Measurements from ENCODE around the gene ABHD17C. TPM values are rescaled to one million over a fixed set of nuclear protein-coding genes. Genes with fewer than 3 reads are reported as not detected.

The ABHD17C gene
- total and polyA plus RNA-seq, 4 donors = 1.2 to 9.6 (median 6.2) TPM

GRCh38 chr15:80679804-80680175, 15.3 kb upstream of the ABHD17C start:
- peaks cover 0 to under 1% of the 10 kb centered on the region in 2 donors for H3K27me3 ChIP-seq (ENCODE audit: control insufficient read depth in 1 of 2, insufficient read depth in 2 of 2, low read length in 1 of 2)
- H3K9me3 ChIP-seq (ENCODE audit: control insufficient read depth, low read length) = no peaks in the 10 kb centered on the region
- 29 to 33% methylated on average over 2 of the region's 2 CpGs for WGBS, 2 donors
- intact Hi-C loops (cut with DNase I) = no loop called here
- ATAC-seq (ENCODE audit: low FRiP score) = no peak
- DNase-seq = no peak
- no peak overlapping the region for H3K4me3 ChIP-seq (ENCODE audit: low read length in 2 of 2)
- H3K36me3 ChIP-seq (ENCODE audit: control insufficient read depth in 1 of 2, insufficient read depth in 2 of 2, low read length in 1 of 2) = no peaks in the 10 kb centered on the region
- H3K4me1 ChIP-seq (ENCODE audit: control insufficient read depth in 1 of 2, insufficient read depth in 2 of 2, low read length in 2 of 2) = no peaks in the 10 kb centered on the region
- H3K27ac ChIP-seq (ENCODE audit: low read depth in 1 of 2, low read length in 2 of 2) = no peak overlapping the region

- Histone ChIP-seq H3K4me3 (ENCODE audit: low read length in 2 of 2) (no peak overlapping the region), H3K27me3 (ENCODE audit: control insufficient read depth in 1 of 2, insufficient read depth in 2 of 2, low read length in 1 of 2) (no peaks in the 10 kb centered on the region), H3K36me3 (ENCODE audit: control insufficient read depth in 1 of 2, insufficient read depth in 2 of 2, low read length in 1 of 2) (no peaks in the 10 kb centered on the region), H3K4me1 (ENCODE audit: control insufficient read depth in 1 of 2, insufficient read depth in 2 of 2, low read length in 2 of 2) (no peaks in the 10 kb centered on the region), H3K9me3 (ENCODE audit: control insufficient read depth, low read length) (no peaks in the 10 kb centered on the region), H3K27ac (ENCODE audit: low read depth in 1 of 2, low read length in 2 of 2) (no peak overlapping the region)
- ATAC-seq (ENCODE audit: low FRiP score) (no peak), DNase-seq (no peak)
- intact Hi-C loops (cut with DNase I) = no loop called here
- 38 to 54% methylated on average over 4 of the region's 4 CpGs for WGBS, 2 donors
Observed at GRCh38 chr15:80682201-80682600, 12.9 kb upstream of the ABHD17C start.

GRCh38 chr15:80684697-80685096, 10.4 kb upstream of the ABHD17C start:
- Histone ChIP-seq H3K36me3 (ENCODE audit: control insufficient read depth in 1 of 2, insufficient read depth in 2 of 2, low read length in 1 of 2) (no peaks in the 10 kb centered on the region), H3K27ac (ENCODE audit: low read depth in 1 of 2, low read length in 2 of 2) (no peak overlapping the region), H3K4me1 (ENCODE audit: control insufficient read depth in 1 of 2, insufficient read depth in 2 of 2, low read length in 2 of 2) (no peaks in the 10 kb centered on the region), H3K4me3 (ENCODE audit: low read length in 2 of 2) (no peak overlapping the region), H3K9me3 (ENCODE audit: control insufficient read depth, low read length) (no peaks in the 10 kb centered on the region), H3K27me3 (ENCODE audit: control insufficient read depth in 1 of 2, insufficient read depth in 2 of 2, low read length in 1 of 2) (no peaks in the 10 kb centered on the region)
- DNase-seq (no peak), ATAC-seq (ENCODE audit: low FRiP score) (no peak)
- intact Hi-C loops (cut with DNase I) = no loop called here

- ATAC-seq (ENCODE audit: low FRiP score) = no peak
- 96 to 100% methylated on average over 1 of the region's 1 CpG for WGBS, 2 donors
Observed at GRCh38 chr15:80685628-80686027, 9.5 kb upstream of the ABHD17C start.

GRCh38 chr15:80689294-80689693, 5.8 kb upstream of the ABHD17C start:
- Histone ChIP-seq H3K27me3 (ENCODE audit: control insufficient read depth in 1 of 2, insufficient read depth in 2 of 2, low read length in 1 of 2) (no peaks in the 10 kb centered on the region), H3K9me3 (ENCODE audit: control insufficient read depth, low read length) (no peaks in the 10 kb centered on the region), H3K4me1 (ENCODE audit: control insufficient read depth in 1 of 2, insufficient read depth in 2 of 2, low read length in 2 of 2) (no peaks in the 10 kb centered on the region), H3K4me3 (ENCODE audit: low read length in 2 of 2) (no peak overlapping the region), H3K27ac (ENCODE audit: low read depth in 1 of 2, low read length in 2 of 2) (no peak overlapping the region), H3K36me3 (ENCODE audit: control insufficient read depth in 1 of 2, insufficient read depth in 2 of 2, low read length in 1 of 2) (no peaks in the 10 kb centered on the region)
- ATAC-seq (ENCODE audit: low FRiP score) (no peak), DNase-seq (no peak)
- intact Hi-C loops (cut with DNase I) = no loop called here

More at GRCh38 chr15:80685628-80686027, 9.5 kb upstream of the ABHD17C start:
- no peaks in the 10 kb centered on the region for H3K36me3 ChIP-seq (ENCODE audit: control insufficient read depth in 1 of 2, insufficient read depth in 2 of 2, low read length in 1 of 2)
- H3K27ac ChIP-seq (ENCODE audit: low read depth in 1 of 2, low read length in 2 of 2) = no peak overlapping the region
- H3K4me3 ChIP-seq (ENCODE audit: low read length in 2 of 2) = no peak overlapping the region
- no peaks in the 10 kb centered on the region for H3K27me3 ChIP-seq (ENCODE audit: control insufficient read depth in 1 of 2, insufficient read depth in 2 of 2, low read length in 1 of 2)
- H3K4me1 ChIP-seq (ENCODE audit: control insufficient read depth in 1 of 2, insufficient read depth in 2 of 2, low read length in 2 of 2) = no peaks in the 10 kb centered on the region
- DNase-seq = no peak
- intact Hi-C loops (cut with DNase I) = no loop called here
- no peaks in the 10 kb centered on the region for H3K9me3 ChIP-seq (ENCODE audit: control insufficient read depth, low read length)

GRCh38 chr15:80689716-80690115, 5.4 kb upstream of the ABHD17C start:
- Histone ChIP-seq H3K27me3 (ENCODE audit: control insufficient read depth in 1 of 2, insufficient read depth in 2 of 2, low read length in 1 of 2) (no peaks in the 10 kb centered on the region), H3K4me3 (ENCODE audit: low read length in 2 of 2) (no peak overlapping the region), H3K4me1 (ENCODE audit: control insufficient read depth in 1 of 2, insufficient read depth in 2 of 2, low read length in 2 of 2) (no peaks in the 10 kb centered on the region), H3K36me3 (ENCODE audit: control insufficient read depth in 1 of 2, insufficient read depth in 2 of 2, low read length in 1 of 2) (no peaks in the 10 kb centered on the region), H3K9me3 (ENCODE audit: control insufficient read depth, low read length) (no peaks in the 10 kb centered on the region), H3K27ac (ENCODE audit: low read depth in 1 of 2, low read length in 2 of 2) (no peak overlapping the region)
- ATAC-seq (ENCODE audit: low FRiP score) (no peak), DNase-seq (no peak)
- intact Hi-C loops (cut with DNase I) = loop anchor here (5.0 to 10.0 kb wide), 2 partner anchors 88 to 285 kb away; partner anchors contain the start of gene CEMIP (in 1 of the 2)
- 79 to 80% methylated on average over 5 of the region's 5 CpGs for WGBS, 2 donors

GRCh38 chr15:80691575-80691974, 3.5 kb upstream of the ABHD17C start:
- 86 to 87% methylated on average over 3 of the region's 3 CpGs for WGBS, 2 donors
- H3K36me3 ChIP-seq (ENCODE audit: control insufficient read depth in 1 of 2, insufficient read depth in 2 of 2, low read length in 1 of 2) = no peaks in the 10 kb centered on the region
- H3K27me3 ChIP-seq (ENCODE audit: control insufficient read depth in 1 of 2, insufficient read depth in 2 of 2, low read length in 1 of 2) = no peaks in the 10 kb centered on the region
- no peak overlapping the region for H3K27ac ChIP-seq (ENCODE audit: low read depth in 1 of 2, low read length in 2 of 2)
- ATAC-seq (ENCODE audit: low FRiP score) = no peak
- DNase-seq = no peak
- H3K4me3 ChIP-seq (ENCODE audit: low read length in 2 of 2) = no peak overlapping the region
- no peaks in the 10 kb centered on the region for H3K9me3 ChIP-seq (ENCODE audit: control insufficient read depth, low read length)
- H3K4me1 ChIP-seq (ENCODE audit: control insufficient read depth in 1 of 2, insufficient read depth in 2 of 2, low read length in 2 of 2) = no peaks in the 10 kb centered on the region
- intact Hi-C loops (cut with DNase I) = loop anchor here (5.0 to 10.0 kb wide), 2 partner anchors 86 to 283 kb away; partner anchors contain the start of gene CEMIP (in 1 of the 2)

- ATAC-seq (ENCODE audit: low FRiP score) (no peak), DNase-seq (no peak)
- 17 to 18% methylated on average over 15 of the region's 15 CpGs for WGBS, 2 donors
- no peaks in the 10 kb centered on the region for H3K4me1 ChIP-seq (ENCODE audit: control insufficient read depth in 1 of 2, insufficient read depth in 2 of 2, low read length in 2 of 2)
- H3K27me3 ChIP-seq (ENCODE audit: control insufficient read depth in 1 of 2, insufficient read depth in 2 of 2, low read length in 1 of 2) = no peaks in the 10 kb centered on the region
- peak overlapping the region; percentile 94 to 99 for H3K4me3 ChIP-seq (ENCODE audit: low read length in 2 of 2)
- no peaks in the 10 kb centered on the region for H3K36me3 ChIP-seq (ENCODE audit: control insufficient read depth in 1 of 2, insufficient read depth in 2 of 2, low read length in 1 of 2)
- peak overlapping the region; percentile 70 to 84 for H3K27ac ChIP-seq (ENCODE audit: low read depth in 1 of 2, low read length in 2 of 2)
- intact Hi-C loops (cut with DNase I) = loop anchor here (5.0 to 10.0 kb wide), 2 partner anchors 83 to 281 kb away; partner anchors contain the start of gene CEMIP (in 1 of the 2)
- H3K9me3 ChIP-seq (ENCODE audit: control insufficient read depth, low read length) = no peaks in the 10 kb centered on the region
Observed at GRCh38 chr15:80693682-80694610, 1.2 kb upstream of the ABHD17C start.

GRCh38 chr15:80694611-80695098, 455 bp upstream of the ABHD17C start:
- 0 to 1% methylated on average over 31 to 47 of the region's 47 CpGs for WGBS, 2 donors
- Histone ChIP-seq H3K27ac (ENCODE audit: low read depth in 1 of 2, low read length in 2 of 2) (peak overlapping the region; percentile 70 to 84), H3K27me3 (ENCODE audit: control insufficient read depth in 1 of 2, insufficient read depth in 2 of 2, low read length in 1 of 2) (no peaks in the 10 kb centered on the region), H3K4me3 (ENCODE audit: low read length in 2 of 2) (peak overlapping the region; percentile 94 to 99), H3K9me3 (ENCODE audit: control insufficient read depth, low read length) (no peaks in the 10 kb centered on the region), H3K36me3 (ENCODE audit: control insufficient read depth in 1 of 2, insufficient read depth in 2 of 2, low read length in 1 of 2) (no peaks in the 10 kb centered on the region), H3K4me1 (ENCODE audit: control insufficient read depth in 1 of 2, insufficient read depth in 2 of 2, low read length in 2 of 2) (no peaks in the 10 kb centered on the region)
- ATAC-seq (ENCODE audit: low FRiP score) (no peak), DNase-seq (peak; percentile 46 to 78)
- intact Hi-C loops (cut with DNase I) = loop anchor here (5.0 to 10.0 kb wide), 3 partner anchors 83 to 280 kb away; partner anchors contain the start of gene CEMIP (in 1 of the 2)

Measured in aorta (tissue), 5 donors.